ENCODE data around the gene MYOCD. TPM values are rescaled to one million over a fixed set of nuclear protein-coding genes. Genes with fewer than 3 reads are reported as not detected.

MYOCD gene
- total and polyA plus RNA-seq, 2 of the 13 experiments (the other 11 are each of a cell fraction or from before 2014, with no cell fraction given), result not detected

GRCh38 chr17:12719948-12720347, 54.3 kb downstream of the MYOCD start:
- no peaks in the 10 kb centered on the region for H3K27me3 ChIP-seq (ENCODE audit: control insufficient read depth in 1 of 2, insufficient read depth in 2 of 2, low read length in 2 of 2)
- no peak for DNase-seq (ENCODE audit: low spot score)
- POLR2A ChIA-PET, result no interaction called here
- H2AFZ ChIP-seq (ENCODE audit: low read length), result no peak overlapping the region
- no TSS peak for BruUV-seq (replicated peaks)
- no peak overlapping the region for H3K27ac ChIP-seq (ENCODE audit: extremely low read length, insufficient read depth, low read length)
- H3K4me1 ChIP-seq (ENCODE audit: insufficient read depth, low read length), result no peaks in the 10 kb centered on the region
- intact Hi-C loops (cut with micrococcal nuclease; ENCODE audit: unreplicated experiment), result no loop called here
- H3K4me3 ChIP-seq (replicated peaks in 1 of 3; ENCODE audit: insufficient read depth in 1 of 3, low read depth in 2 of 3, low read length in 3 of 3), result no peak overlapping the region
- in situ Hi-C loops (cut with HindIII; ENCODE audit: extremely low pct_ligation_motif_present, low pct_unique_long_range_greater_than_20kb), result no loop called here
- no peaks in the 10 kb centered on the region for H3K9me3 ChIP-seq (ENCODE audit: low read length)
- H3K79me2 ChIP-seq (ENCODE audit: insufficient read depth, low read length), result no peaks in the 10 kb centered on the region
- H3K4me2 ChIP-seq (ENCODE audit: low read depth, low read length), result no peak overlapping the region
- 70% methylated on average over 11 of the region's 11 CpGs for WGBS (ENCODE audit: low lambda C conversion rate)
- ATAC-seq, result no peak
- TF ChIP-seq, protein P1, sequence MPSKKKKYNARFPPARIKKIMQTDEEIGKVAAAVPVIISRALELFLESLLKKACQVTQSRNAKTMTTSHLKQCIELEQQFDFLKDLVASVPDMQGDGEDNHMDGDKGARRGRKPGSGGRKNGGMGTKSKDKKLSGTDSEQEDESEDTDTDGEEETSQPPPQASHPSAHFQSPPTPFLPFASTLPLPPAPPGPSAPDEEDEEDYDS (CRISPR knock-in tag; IDR thresholded peaks at IDR 0.05), result no peak
- TF ChIP-seq ZNF749 (CRISPR knock-in tag; IDR thresholded peaks at IDR 0.05; ENCODE audit: borderline replicate concordance), result no peak
- TF ChIP-seq ZBTB20 (CRISPR knock-in tag; IDR thresholded peaks at IDR 0.05; ENCODE audit: borderline replicate concordance, low read depth), result no peak
- TF ChIP-seq PHF8 (CRISPR knock-in tag; IDR thresholded peaks at IDR 0.05), result no peak
- no peak for TF ChIP-seq SP5 (CRISPR knock-in tag; IDR thresholded peaks at IDR 0.05; ENCODE audit: borderline replicate concordance, low read depth)
- TF ChIP-seq ZNF280D (CRISPR knock-in tag; IDR thresholded peaks at IDR 0.05), result no peak
- TF ChIP-seq, protein P2, sequence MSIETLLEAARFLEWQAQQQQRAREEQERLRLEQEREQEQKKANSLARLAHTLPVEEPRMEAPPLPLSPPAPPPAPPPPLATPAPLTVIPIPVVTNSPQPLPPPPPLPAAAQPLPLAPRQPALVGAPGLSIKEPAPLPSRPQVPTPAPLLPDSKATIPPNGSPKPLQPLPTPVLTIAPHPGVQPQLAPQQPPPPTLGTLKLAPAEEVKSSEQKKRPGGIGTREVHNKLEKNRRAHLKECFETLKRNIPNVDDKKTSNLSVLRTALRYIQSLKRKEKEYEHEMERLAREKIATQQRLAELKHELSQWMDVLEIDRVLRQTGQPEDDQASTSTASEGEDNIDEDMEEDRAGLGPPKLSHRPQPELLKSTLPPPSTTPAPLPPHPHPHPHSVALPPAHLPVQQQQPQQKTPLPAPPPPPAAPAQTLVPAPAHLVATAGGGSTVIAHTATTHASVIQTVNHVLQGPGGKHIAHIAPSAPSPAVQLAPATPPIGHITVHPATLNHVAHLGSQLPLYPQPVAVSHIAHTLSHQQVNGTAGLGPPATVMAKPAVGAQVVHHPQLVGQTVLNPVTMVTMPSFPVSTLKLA (IDR thresholded peaks at IDR 0.05), result no peak
- no peak for TF ChIP-seq HINFP (CRISPR knock-in tag; IDR thresholded peaks at IDR 0.05; ENCODE audit: low read depth)
- no peak for TF ChIP-seq LBX2 (CRISPR knock-in tag; IDR thresholded peaks at IDR 0.05; ENCODE audit: borderline replicate concordance)
- no peak for TF ChIP-seq BCL6 (CRISPR knock-in tag; IDR thresholded peaks at IDR 0.05)
- no peak for TF ChIP-seq KAT8 (CRISPR knock-in tag; IDR thresholded peaks at IDR 0.05)
- TF ChIP-seq IKZF4 (CRISPR knock-in tag; IDR thresholded peaks at IDR 0.05; ENCODE audit: borderline replicate concordance, low read depth, not compliant biosample characterization), result no peak
- CTCF ChIA-PET (ENCODE audit: low intra/inter-chr PET ratio, low total read pairs), result no interaction called here
- no peaks in the 10 kb centered on the region for H4K20me1 ChIP-seq (ENCODE audit: insufficient read depth, low read length)
- H3K9ac ChIP-seq (ENCODE audit: insufficient read depth, low read depth, low read length), result no peak overlapping the region
- FAIRE-seq, result no peak
- H3K36me3 ChIP-seq (replicated peaks in 1 of 2; ENCODE audit: control insufficient read depth in 1 of 2, insufficient read depth in 2 of 2, low read length in 2 of 2), result no peaks in the 10 kb centered on the region

Measured in HepG2 (cell line).